HG03432 (cell line): Measurements from ENCODE around the gene NME4.
A peak's percentile ranks its signal among the peaks of the same experiment; 100 is the strongest.
"Not testable (repeated sequence)": the region's sequence is repeated elsewhere in the genome, so short reads cannot be mapped to it uniquely, and the experiment has no call there.

Source experiments
- ATAC-seq: cut with Tn5 transposase; IDR thresholded peaks from one replicate; pipeline ENCODE4 v1.9.1; 2021; ENCODE audit warnings: mild to moderate bottlenecking, moderate library complexity; ENCODE audit not compliant: unreplicated experiment

The NME4 gene

DNA sequence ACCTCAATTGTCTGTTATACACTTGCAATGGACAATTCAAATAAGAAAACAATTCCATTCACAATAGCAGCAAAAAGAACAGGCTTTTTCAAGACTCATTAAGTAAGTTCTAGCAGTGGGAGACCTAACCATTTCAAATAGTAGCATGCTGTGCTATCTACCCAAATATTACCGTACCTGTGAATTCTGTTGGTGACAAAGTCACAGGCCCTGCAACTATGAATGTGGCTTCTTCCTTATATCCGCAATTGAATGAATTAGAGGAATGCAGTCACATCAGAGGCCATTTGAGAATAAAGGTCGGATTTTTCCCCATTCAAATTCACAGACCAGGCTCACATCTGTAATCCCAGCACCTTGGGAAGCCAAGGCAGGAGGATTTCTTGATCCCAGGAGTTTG lies 800 bp upstream of the NME4 start:
- no peak for ATAC-seq

DNA sequence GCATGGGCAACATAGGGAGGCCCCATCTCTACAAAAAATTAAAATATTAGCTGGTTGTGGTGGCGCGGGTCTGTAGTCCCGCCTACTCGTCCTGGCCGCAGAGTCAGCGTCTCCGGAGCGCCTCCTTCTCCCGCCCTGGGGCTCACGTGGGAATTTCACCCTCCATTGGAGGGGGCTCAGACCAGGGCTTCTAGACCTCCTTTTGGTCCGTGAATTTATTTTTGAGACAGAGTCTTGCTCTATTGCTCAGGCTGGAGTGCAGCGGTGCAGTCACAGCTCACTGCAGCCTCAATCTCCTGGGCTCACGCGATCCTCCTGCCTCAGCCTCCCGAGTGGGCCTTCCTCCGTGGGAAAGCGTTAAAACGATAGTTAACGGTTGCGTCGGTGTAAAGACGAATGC lies 394 bp upstream of the NME4 start:
- no peak for ATAC-seq

DNA sequence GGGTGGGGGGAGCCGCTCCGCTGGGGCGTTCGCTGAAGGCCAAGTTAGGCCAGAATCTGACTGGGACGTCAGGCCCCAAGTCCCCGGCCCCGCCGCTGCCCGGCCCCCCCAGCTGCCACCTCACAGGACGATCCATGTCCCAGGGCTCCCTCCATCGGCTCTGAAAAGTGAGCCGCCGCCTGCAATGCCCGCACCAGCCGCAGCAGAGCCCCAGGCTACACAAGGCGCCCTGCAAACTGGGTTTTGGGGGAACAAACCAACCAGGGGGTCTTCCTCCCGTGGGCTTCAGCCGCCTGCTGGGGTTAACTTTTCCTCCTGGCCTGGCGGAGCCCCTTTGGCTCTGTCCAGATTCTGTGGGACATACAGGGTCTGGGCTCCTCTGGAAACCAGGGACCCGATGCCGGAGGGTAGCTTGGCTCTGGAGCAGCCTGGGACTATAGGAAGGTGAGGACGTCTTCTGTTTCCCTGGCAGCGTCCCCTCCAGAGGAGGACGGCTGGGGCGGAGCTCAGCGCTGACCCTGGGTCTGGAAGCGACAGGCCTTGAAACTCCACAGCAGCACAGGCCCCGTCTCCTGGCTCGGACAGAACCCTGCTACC lies 835 bp downstream of the NME4 start:
- no peak for ATAC-seq

DNA sequence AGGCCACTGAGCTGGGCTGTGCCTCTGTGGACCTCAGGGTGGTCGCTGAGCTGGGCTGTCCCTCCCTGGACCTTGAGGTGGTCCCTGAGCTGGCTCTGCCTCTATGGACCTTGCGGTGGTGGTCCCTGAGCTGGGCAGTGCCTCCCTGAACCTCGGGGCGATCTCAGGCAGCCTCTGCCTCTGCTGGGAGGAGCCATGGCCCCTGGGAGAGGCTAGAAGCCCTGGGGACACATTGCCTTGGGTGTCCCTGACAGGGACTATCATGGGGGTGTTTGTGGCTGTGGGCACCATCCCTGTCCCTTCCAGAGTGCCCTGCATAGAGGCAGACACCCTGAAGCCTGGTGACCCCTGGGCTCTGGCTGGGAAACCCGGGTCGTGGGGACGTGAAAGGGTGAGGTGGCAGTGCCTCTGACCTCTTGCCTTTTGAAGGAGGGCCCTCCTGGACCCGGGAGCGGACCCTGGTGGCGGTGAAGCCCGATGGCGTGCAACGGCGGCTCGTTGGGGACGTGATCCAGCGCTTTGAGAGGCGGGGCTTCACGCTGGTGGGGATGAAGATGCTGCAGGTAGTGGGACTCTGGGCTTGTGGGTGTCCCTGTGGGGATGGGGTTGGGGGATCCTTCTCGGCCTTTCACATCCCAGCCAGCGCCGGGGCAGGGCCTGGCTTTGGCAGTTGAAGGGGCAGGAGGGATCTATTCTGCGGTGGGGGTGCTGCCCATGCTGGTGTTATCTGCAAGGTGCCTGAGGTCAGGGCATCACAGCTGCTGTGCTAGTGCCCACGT lies 1.8 kb downstream of the NME4 start:
- ATAC-seq, result no peak

DNA sequence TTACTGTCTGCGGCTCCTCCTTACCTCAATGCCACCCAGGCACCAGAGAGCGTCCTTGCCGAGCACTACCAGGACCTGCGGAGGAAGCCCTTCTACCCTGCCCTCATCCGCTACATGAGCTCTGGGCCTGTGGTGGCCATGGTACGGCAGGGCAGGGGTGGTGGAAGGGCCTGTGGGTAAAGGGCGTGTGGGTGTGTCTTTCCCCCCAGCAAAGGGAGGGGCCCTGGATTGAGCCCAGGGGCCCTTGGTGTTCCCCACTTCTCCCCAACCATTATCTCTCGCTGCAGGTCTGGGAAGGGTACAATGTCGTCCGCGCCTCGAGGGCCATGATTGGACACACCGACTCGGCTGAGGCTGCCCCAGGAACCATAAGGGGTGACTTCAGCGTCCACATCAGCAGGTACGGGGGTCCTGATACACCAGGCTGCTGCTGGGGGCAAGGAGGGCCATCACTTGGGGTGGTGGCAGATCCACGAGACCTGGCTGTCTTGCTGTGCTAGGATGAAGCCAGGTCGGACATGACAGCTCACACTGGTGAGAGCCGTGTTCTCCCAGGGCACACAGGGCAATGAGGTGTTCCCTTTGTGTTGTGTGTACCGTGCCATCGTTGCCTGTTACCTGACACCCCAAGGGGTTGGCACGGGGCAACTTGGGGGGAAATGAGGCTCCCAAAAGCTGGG lies 2.5 kb downstream of the NME4 start:
- ATAC-seq, result no peak

DNA sequence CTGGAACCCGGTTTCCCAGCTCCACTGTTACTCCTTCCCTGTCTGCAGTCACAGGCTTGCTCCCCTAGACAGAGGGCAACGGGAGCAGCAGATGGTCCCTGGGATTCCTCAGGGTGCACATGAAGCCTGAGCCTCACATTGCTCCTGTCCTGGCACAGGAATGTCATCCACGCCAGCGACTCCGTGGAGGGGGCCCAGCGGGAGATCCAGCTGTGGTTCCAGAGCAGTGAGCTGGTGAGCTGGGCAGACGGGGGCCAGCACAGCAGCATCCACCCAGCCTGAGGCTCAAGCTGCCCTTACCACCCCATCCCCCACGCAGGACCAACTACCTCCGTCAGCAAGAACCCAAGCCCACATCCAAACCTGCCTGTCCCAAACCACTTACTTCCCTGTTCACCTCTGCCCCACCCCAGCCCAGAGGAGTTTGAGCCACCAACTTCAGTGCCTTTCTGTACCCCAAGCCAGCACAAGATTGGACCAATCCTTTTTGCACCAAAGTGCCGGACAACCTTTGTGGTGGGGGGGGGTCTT lies 3.1 kb downstream of the NME4 start:
- ATAC-seq, result no peak

DNA sequence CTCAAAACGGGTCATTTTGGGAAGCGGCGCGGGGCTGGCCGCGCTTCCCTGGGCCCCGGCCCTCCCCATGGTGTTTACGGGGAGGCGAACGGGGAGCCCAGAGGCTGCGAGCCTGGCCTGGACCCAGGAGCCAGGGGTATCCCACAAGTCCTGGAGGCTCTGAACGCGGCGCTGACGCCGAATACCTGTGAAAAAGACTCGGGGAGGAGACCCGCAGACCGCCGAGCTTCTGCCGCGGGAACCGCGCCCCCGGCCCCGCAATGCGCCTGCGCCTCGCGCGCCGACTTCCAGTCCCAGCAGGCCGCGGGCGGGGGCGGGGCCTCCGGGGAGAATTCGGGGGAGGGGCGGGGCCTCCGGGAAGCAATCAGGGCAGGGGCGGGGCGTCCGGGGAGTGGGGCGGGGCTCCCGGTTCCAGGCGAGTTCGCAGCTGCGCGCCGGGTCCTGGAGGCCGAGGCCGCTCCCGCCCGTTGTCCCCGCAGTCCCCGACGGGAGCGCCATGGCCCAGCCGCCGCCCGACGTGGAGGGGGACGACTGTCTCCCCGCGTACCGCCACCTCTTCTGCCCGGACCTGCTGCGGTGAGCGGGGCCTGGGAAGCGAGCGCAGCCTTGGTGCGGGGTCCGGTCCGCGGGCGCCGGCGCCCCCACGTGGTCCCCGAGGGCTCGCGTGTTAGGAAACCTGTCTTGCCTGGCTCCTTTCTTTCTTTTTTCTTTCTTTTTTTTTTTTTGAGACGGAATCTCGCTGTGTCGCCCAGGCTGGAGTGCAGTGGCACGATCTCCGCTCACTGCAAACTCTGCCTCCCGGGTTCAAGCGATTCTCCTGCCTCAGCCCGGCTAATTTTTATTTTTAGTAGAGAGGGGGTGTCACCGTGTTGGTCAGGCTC lies 4.7 kb downstream of the NME4 start, which contains the start of gene DECR2:
TSS of gene DECR2 (plus strand) at position 418 of the 881 bp plus-strand sequence. CDS start at position 497, 79 bp downstream.
- ATAC-seq, result peak; percentile 54

DNA sequence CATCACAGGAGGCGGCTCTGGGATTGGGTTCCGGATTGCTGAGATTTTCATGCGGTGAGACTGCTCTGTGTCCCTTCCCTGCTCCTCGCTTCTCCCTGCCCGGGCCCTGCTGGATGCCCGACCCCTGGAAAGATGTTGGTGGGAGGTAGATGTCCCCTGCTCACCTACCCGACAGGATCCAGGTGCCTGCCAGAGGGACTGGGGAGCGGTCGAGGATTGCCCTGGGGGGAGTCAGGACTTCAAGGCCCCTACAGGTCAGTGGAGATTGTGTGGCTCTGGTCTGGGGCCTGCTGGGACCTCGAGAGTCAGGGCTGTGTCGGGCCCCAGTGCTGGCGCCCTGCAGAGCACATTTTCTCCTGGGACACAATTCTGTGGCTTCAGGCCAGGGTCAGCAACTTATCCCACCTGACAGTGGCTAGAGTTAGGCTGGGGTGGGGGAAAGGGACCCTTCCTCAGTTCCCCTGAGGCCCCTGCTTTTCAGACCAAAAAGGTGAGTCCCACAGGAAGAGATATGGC lies 8.0 kb downstream of the NME4 start:
- no peak for ATAC-seq

DNA sequence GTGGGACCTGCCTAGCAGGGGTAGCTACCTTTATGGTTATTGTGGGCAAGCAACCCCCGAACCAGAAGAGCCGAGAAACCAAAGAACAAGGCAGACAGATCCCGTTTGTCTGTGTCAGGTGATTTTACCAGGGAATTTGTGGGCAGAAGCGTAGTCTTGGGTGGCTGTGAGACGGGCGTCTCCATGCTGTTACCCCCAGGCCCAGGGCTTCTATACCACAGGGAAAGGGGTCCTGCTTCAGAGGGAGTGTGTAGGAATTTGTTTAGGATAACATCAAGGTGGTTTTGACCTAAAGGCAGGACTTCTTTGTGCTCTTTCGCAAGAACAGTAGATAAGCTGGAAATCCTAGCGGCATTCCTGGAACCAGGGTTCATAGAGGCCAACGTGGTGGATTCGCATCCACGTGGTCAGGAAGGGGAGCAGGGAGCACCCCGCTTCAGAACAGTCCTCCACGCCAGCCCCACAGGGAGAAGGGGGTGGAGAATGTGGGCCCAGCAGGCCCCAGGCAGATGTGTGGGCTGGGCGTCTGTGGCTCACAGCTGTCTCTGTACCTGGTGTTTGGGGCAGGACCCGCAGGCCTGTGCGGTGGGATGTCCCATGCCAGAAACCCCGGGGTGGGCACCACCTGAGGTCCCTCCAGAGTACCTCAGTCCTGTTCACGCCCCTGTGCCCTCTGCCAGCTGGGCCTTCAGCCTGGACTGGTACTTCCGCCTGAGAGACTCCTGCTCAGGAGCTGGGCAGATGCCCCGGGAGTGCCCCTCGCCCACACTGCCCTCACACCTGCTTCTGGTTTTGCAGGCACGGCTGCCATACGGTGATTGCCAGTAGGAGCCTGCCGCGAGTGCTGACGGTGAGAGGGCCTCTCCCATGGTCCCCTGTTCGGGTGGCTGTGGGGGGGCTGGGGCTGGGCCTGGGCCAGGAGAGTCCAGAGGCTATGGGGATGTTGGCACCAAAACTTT lies 8.8 kb downstream of the NME4 start:
- no peak for ATAC-seq

DNA sequence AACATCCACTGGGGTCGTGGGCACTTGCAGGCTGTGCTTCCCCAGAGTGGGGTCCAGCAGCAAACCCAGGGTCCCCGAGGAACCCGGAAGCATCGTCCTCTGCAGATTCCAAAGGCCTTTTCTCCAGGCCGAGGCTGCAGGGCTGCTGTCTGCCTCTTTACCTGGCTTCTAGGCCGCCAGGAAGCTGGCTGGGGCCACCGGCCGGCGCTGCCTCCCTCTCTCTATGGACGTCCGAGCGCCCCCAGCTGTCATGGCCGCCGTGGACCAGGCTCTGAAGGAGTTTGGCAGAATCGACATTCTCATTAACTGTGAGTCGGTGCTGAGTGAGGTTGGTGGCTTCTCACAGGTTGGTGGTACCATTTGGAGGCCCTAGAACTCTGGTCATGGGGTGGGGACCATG lies 10.3 kb downstream of the NME4 start:
- no peak for ATAC-seq

DNA sequence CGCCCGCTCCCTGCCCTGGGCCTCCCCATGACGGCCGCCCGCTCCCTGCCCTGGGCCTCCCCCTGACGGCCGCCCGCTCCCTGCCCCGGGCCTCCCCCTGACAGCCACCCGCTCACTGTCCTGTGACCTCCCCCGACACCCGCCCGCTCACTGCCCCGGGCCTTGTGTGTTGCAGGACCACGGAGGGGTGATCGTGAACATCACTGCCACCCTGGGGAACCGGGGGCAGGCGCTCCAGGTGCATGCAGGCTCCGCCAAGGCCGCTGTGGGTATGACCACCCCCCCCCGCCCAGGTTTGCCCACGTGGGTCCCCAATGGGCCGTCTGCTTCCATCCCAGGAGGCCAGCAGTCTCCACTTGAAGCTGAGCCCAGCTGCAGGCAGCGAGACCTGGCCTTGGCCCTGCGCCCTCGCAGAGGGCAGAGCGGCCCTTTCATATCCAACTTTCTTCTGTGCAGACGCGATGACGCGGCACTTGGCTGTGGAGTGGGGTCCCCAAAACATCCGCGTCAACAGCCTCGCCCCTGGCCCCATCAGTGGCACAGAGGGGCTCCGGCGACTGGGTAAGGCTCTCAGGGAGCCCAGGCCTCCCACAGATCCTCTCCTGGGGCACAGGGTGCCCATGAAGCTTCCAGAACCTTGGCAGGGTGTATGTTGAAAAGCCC lies 13.6 kb downstream of the NME4 start:
- ATAC-seq, result no peak

DNA sequence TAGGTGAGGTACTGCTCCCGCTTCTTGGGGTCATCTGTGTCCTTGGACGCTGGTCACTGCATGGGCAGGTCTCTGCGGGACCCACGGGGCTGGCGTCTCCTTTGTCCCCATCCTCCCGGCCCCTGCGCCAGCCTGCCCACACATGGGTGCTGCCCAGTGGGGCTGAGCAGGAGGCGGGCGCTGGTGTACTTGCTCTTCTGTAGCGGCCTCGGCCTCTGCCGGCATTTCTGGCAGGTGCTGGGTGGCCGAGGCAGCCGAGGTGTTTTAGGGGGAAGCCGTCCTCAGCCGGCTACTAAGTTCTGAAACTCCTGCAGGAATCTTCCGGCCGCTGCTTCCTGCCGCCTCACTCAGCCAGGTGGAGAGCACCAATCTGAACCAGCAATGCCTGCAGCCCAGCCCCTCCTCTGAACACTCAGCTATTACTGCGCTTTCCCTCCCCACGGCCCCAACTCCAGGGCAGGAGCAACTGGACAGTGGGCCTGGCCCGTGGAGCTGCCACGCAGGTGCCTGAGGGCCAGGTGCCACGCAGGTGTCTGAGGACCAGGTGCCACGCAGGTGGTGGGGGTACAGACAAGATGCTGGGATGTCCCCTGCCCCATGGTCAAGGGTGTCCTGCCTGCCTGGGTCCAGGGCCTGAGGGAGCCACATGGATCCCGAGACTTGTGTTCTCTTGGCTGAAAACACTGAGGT lies 14.7 kb downstream of the NME4 start:
- no peak for ATAC-seq

DNA sequence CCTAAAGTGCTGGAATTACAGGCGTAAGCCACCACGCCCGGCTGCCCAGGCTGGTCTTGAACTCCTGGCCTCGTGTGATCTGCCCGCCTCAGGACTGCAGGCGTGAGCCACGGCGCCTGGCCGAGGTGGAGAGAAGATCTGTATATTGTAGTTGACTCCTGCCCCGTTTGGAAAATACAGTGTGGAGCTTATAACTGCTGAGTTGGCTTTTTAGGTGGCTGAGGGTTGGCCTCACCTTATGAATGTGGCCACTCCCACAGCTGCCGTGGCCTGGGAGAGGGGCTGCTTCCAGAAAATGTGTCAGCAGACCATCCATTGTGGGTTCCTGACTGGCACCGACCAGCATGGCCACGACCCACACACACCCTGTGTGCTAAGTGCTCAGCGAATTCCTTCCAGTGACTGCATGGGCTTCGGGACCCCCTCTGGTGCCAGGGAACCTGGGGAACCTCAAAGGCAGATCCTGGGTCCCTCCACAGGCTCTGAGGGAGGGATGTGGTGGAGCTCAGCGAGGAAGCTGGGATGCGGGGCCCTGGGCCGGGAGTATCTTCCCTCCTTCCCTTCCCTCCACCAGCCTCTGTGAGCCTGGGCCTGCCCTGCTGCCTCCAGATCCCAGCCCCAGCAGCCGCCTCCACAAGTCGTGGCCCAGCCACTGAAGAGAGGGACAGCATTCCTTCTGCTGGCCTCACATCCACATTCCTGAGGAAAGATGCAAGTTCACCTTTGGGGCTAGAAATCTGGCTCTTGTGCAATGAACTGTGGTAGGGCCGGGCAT lies 17.6 kb downstream of the NME4 start:
- no peak for ATAC-seq

DNA sequence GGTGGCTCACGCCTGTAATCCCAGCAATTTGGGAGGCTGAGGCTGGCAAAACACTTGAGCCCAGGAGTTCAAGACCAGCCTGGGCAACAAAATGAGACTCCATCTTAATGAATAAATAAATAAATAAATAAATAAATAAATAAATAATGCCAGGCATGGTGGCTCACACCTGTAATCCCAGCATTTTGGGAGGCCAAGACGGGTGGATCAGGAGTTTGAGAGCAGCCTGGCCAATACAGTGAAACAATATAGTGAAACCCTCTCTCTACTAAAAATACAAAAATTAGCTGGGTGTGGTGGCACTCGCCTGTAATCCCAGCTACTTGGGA lies 18.1 kb downstream of the NME4 start:
- not testable (repeated sequence) for ATAC-seq

DNA sequence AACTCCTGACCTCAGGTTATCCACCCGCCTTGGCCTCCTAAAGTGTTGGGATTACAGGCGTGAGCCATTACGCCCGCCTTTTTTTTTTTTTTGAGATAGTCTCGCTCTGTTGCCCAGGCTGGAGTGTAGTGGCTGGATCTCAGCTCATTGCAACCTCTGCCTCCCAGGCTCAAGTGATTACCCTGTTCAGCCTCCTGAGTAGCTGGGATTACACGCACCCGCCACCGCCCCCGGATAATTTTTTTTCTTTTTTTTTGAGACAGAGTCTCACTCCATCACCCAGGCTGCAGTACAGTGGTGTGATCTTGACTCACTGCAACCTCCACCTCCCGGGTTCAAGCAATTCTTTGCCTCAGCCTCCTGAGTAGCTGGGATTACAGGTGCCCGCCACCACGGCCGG lies 25.2 kb downstream of the NME4 start:
- not testable (repeated sequence) for ATAC-seq

DNA sequence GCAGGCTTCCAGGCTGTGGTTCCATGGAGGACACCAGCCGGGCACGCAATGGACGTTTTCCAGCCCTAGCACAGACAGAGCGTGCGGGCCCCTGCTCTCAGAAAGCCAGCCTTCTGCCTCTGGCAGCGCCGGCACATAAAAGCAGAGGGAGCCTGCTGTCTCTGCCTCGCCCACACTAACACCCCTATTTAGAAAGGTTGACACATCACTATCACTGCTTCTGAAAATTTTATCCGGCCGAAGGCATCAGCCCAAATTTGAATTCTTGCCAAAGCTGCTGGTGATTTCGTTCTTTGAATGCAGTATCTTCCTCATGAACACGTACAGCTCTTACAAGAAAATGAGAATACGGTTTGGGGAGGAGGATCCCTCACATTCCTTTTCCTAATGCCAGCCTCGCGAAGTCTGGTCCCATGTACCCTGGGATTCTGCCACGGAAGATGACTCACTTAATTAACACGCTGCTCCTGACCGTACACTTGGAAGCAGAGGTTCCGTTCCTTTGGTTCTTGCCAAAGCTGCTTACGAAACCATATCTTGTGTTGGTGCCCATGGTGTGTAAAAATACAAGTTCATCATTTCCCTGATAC lies 27.1 kb downstream of the NME4 start:
- ATAC-seq, result no peak

DNA sequence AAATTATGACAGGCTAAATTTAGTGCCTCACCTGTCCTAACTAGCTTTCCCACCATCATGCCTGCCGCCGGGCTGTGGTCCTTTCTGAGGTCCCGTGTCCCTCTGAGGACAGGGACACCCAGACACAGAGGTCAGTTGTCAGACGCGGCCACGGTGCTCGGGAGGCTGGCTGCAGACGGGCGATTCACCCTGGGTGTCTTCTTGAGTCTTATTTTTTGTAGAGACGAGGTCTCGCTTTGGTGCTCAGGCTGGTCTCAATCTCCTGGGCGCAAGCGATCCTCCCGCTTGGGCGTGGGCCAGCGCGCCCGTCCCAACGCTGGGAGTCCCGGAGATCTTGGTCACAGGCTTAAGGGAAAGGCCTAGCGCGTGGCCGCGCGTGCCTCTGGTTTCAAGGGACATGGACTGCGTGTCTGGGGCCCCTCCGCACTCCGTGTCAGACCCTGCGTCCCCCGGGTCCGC lies 27.7 kb downstream of the NME4 start:
- ATAC-seq, result no peak
